GM23338 (cell line): Measurements from ENCODE around the gene INPP4B. TPM values are rescaled to one million over a fixed set of nuclear protein-coding genes. Genes with fewer than 3 reads are reported as not detected.

ENCODE experiments used
- ATAC-seq: fragments of 200-7000 bp; cut with Tn5 transposase; 3 replicates; pipeline ENCODE4 v1.9.1; 2020
- DNase-seq: peaks from one replicate; pipeline ENCODE4 v3.0.0-alpha.2; 2015; ENCODE audit warnings: low spot score
- H2AFZ ChIP-seq: fragments of 200-600 bp; sonication (generic); 2 replicates; pipeline ENCODE4 v1.8.0; 2016; ENCODE audit warnings: antibody characterized with exemption, mild to moderate bottlenecking, moderate library complexity
- H3F3A ChIP-seq: fragments of 200-600 bp; sonication (generic); replicated peaks from 2 replicates; pipeline ENCODE4 v1.8.0; 2017; ENCODE audit warnings: antibody characterized with exemption, mixed run types, low read depth
- H3K27ac ChIP-seq: fragments of 200-600 bp; sonication (generic); 2 replicates; pipeline ENCODE4 v1.6.1; 2016; ENCODE audit warnings: low read depth
- H3K27me3 ChIP-seq: fragments of 200-600 bp; sonication (generic); 2 replicates; pipeline ENCODE4 v1.8.0; 2016; ENCODE audit warnings: mild to moderate bottlenecking, mixed run types, moderate library complexity; ENCODE audit not compliant: insufficient read depth
- H3K36me3 ChIP-seq: fragments of 200-600 bp; sonication (generic); 2 replicates; pipeline ENCODE4 v1.8.0; 2016; ENCODE audit warnings: mild to moderate bottlenecking; ENCODE audit not compliant: insufficient read depth
- H3K4me1 ChIP-seq: fragments of 200-600 bp; sonication (generic); 2 replicates; pipeline ENCODE4 v1.8.0; 2016; ENCODE audit warnings: mild to moderate bottlenecking, moderate library complexity; ENCODE audit not compliant: insufficient read depth
- H3K4me2 ChIP-seq: fragments of 200-600 bp; sonication (generic); 2 replicates; pipeline ENCODE4 v1.7.1; 2017; ENCODE audit warnings: mixed run types
- H3K4me3 ChIP-seq: fragments of 200-600 bp; sonication (generic); 2 replicates; pipeline ENCODE4 v1.6.1; 2016; ENCODE audit warnings: mixed run types
- H3K79me2 ChIP-seq: fragments of 200-600 bp; sonication (generic); replicated peaks from 2 replicates; pipeline ENCODE4 v1.8.0; 2017; ENCODE audit warnings: mild to moderate bottlenecking; ENCODE audit not compliant: insufficient read depth
- H3K9me2 ChIP-seq: fragments of 200-600 bp; sonication (generic); 2 replicates; pipeline ENCODE4 v1.8.0; 2017; ENCODE audit not compliant: insufficient read depth
- H4K20me1 ChIP-seq: fragments of 200-600 bp; sonication (generic); replicated peaks from 2 replicates; pipeline ENCODE4 v1.8.0; 2017; ENCODE audit warnings: mild to moderate bottlenecking; ENCODE audit not compliant: insufficient read depth
- H3K27ac Mint-ChIP-seq: 2 replicates; pipeline ENCODE4 v1.8.0; 2020; ENCODE audit warnings: inconsistent platforms, mild to moderate bottlenecking, moderate library complexity, mixed read lengths
- H3K27me3 Mint-ChIP-seq: 3 replicates; pipeline ENCODE4 v1.8.0; 2022; ENCODE audit warnings: low read depth, mild to moderate bottlenecking, moderate library complexity, mixed read lengths, inconsistent platforms; ENCODE audit not compliant: insufficient read depth, poor library complexity
- H3K36me3 Mint-ChIP-seq: 3 replicates; pipeline ENCODE4 v1.8.0; 2021; ENCODE audit warnings: low read depth, mild to moderate bottlenecking, inconsistent platforms, moderate library complexity, mixed read lengths
- H3K4me1 Mint-ChIP-seq: 3 replicates; pipeline ENCODE4 v1.8.0; 2020; ENCODE audit warnings: mild to moderate bottlenecking, inconsistent platforms, mixed read lengths
- H3K4me3 Mint-ChIP-seq: 3 replicates; pipeline ENCODE4 v1.8.0; 2021; ENCODE audit warnings: moderate library complexity, mild to moderate bottlenecking, inconsistent platforms, mixed read lengths
- H3K9me3 Mint-ChIP-seq: 3 replicates; pipeline ENCODE4 v1.8.0; 2020; ENCODE audit warnings: moderate library complexity, mild to moderate bottlenecking, inconsistent platforms, mixed read lengths
- CREB1 ChIP-seq: fragments of 250-450 bp; sonication (Bioruptor Pico); IDR thresholded peaks from 2 replicates; pipeline ENCODE4 v1.5.0; 2020; ENCODE audit warnings: low read depth, mild to moderate bottlenecking, moderate library complexity
- EZH2 ChIP-seq: fragments of 200-600 bp; sonication (generic); IDR thresholded peaks from one replicate; pipeline ENCODE4 v1.8.0; 2017; ENCODE audit warnings: antibody characterized with exemption, mild to moderate bottlenecking, low read depth; ENCODE audit not compliant: unreplicated experiment
- JUNB ChIP-seq: IDR thresholded peaks from one replicate; pipeline ENCODE4 v1.6.1; 2016; ENCODE audit warnings: antibody characterized with exemption; ENCODE audit not compliant: unreplicated experiment
- NANOG ChIP-seq: IDR thresholded peaks from 2 replicates; pipeline ENCODE4 v1.6.1; 2016; ENCODE audit warnings: antibody characterized with exemption, borderline replicate concordance
- STAT1 ChIP-seq: IDR thresholded peaks from one replicate; pipeline ENCODE4 v1.6.1; 2016; ENCODE audit warnings: antibody characterized with exemption; ENCODE audit not compliant: unreplicated experiment
- ZNF331 ChIP-seq: fragments of 250-450 bp; sonication (Bioruptor Pico); IDR thresholded peaks from 2 replicates; pipeline ENCODE4 v1.5.0; 2020; ENCODE audit warnings: low read depth, mild to moderate bottlenecking, moderate library complexity
- long read RNA-seq: library from polyadenylated mRNA; unstranded; transcript quantifications from one replicate; pipeline ENCODE4 v2.0.0, GENCODE V29; 2020; ENCODE audit not compliant: unreplicated experiment
- polyA plus RNA-seq: library from polyadenylated mRNA; unstranded; fragments of >200 nt; fragmentation: Nextera tagmentation; extraction: Ambion mirVana; gene quantifications from 2 replicates; pipeline ENCODE4 v1.2.1, GENCODE V29; 2016
- total RNA-seq: library from RNA; depleted of rRNA; stranded (reverse); fragments of >200 nt; shearing (Covaris generic); gene quantifications from 2 replicates; pipeline ENCODE4 v1.2.3, GENCODE V29; 2014; rRNA removed
- TF ChIP-seq, protein P1 (sequence below), 2 experiments: fragments of 200-600 bp in 1 of 2; sonication (generic) in 1 of 2; conservative IDR thresholded peaks; 2 replicates each; pipeline versions ENCODE4 v1.5.1 to v1.6.1; 2016 to 2017; ENCODE audit warnings: antibody characterized with exemption in 2 of 2, low read depth in 2 of 2, mild to moderate bottlenecking in 2 of 2, moderate library complexity in 1 of 2
- TF ChIP-seq, protein P2 (sequence below): fragments of 250-450 bp; sonication (Bioruptor Pico); IDR thresholded peaks from 2 replicates; pipeline ENCODE4 v1.5.0; 2020; ENCODE audit warnings: mild to moderate bottlenecking, moderate library complexity

INPP4B gene
- total RNA-seq, result 0.12 and 0.14 TPM in 2 replicates
- 0.03 and 0.11 TPM in 2 replicates for polyA plus RNA-seq
- long read RNA-seq, result 0 reads

DNA sequence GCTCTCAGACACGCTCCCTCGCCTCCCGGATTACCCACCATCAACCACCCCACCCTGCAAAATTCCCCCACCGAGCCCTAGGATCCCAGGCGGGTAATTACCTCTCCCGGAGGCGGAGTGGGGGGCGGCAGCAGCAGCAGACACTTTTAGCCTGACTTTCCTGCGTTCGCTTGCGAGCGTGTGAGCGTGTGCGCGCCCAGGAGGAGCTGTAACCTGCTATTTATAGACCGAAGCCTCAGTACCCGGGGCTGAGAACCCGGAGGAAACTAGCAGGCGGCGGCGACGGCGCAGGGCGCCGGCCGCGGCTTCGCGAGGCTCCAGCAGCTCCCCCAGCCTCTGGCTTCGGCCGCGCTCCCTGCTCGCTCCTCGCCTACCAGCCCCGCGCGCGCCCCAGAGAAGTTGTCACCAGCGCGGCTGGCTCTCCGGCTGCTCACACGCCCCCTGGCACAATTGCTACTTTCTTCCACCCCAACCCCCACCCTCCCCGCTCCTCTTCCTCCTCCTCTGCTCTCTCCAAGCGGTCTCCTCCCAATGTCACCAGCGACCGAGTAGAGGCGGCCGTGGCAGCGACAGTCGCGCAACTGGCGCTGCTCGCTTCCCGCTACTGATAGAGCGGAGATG is at the start of gene INPP4B:
Gene INPP4B, minus strand, starts transcription at position 194 of the 621 bp plus-strand sequence.
- H3F3A ChIP-seq, result no peaks in the 10 kb centered on the region

DNA sequence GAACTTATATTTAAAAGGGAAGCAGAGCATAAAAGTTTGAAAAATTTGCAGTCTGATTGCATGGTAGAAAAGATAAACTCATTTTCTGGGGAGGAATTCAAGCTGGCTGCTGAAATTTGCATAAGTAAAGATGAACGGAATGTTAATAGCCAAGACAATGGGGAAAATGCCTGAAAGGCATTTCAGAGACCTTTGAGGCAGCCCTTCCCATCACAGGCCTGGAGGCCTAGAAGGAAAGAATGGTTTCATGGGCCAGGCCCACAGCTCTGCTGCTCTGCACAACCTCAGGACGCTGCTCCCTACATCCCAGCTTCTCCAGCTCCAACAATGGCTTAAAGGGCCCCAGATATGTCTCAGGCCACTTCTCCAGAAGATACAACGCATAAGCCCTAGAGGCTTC is 46.9 kb upstream of the INPP4B start:
- H3K79me2 ChIP-seq, result no peaks in the 10 kb centered on the region
- H3K27ac Mint-ChIP-seq, result no peak overlapping the region
- H3F3A ChIP-seq, result no peaks in the 10 kb centered on the region
- no peak overlapping the region for H3K4me3 ChIP-seq
- no peaks in the 10 kb centered on the region for H3K4me1 ChIP-seq
- H3K4me1 Mint-ChIP-seq, result no peaks in the 10 kb centered on the region
- no peak overlapping the region for H3K4me2 ChIP-seq
- H3K27ac ChIP-seq, result no peak overlapping the region
- no peak overlapping the region for H2AFZ ChIP-seq
- H3K9me2 ChIP-seq, result no peaks in the 10 kb centered on the region
- H3K4me3 Mint-ChIP-seq, result no peak overlapping the region
- no peaks in the 10 kb centered on the region for H4K20me1 ChIP-seq
- peaks cover 8% of the 10 kb centered on the region for H3K36me3 ChIP-seq
- H3K27me3 ChIP-seq, result no peaks in the 10 kb centered on the region
- peak; percentile 33 for DNase-seq
- H3K27me3 Mint-ChIP-seq, result peaks cover 3% of the 10 kb centered on the region
- peaks cover 37% of the 10 kb centered on the region for H3K36me3 Mint-ChIP-seq
- H3K9me3 Mint-ChIP-seq, result peaks cover 55% of the 10 kb centered on the region
- ATAC-seq, result no peak
- TF ChIP-seq JUNB, result no peak
- TF ChIP-seq, protein P1, sequence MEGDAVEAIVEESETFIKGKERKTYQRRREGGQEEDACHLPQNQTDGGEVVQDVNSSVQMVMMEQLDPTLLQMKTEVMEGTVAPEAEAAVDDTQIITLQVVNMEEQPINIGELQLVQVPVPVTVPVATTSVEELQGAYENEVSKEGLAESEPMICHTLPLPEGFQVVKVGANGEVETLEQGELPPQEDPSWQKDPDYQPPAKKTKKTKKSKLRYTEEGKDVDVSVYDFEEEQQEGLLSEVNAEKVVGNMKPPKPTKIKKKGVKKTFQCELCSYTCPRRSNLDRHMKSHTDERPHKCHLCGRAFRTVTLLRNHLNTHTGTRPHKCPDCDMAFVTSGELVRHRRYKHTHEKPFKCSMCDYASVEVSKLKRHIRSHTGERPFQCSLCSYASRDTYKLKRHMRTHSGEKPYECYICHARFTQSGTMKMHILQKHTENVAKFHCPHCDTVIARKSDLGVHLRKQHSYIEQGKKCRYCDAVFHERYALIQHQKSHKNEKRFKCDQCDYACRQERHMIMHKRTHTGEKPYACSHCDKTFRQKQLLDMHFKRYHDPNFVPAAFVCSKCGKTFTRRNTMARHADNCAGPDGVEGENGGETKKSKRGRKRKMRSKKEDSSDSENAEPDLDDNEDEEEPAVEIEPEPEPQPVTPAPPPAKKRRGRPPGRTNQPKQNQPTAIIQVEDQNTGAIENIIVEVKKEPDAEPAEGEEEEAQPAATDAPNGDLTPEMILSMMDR (conservative IDR thresholded peaks at IDR 0.05; ENCODE audit: low read depth in 2 of 2), result no peak
- no peak for TF ChIP-seq EZH2
- no peak for TF ChIP-seq NANOG

More for the DNA sequence above, at the start of gene INPP4B:
- H3K27ac ChIP-seq, result no peak within 1 kb of the TSS
- H3K79me2 ChIP-seq, result no peaks in the 10 kb centered on the region
- peaks cover 6% of the 10 kb centered on the region; the same call in 1 of the 2 replicates for H3K4me1 ChIP-seq
- no peaks in the 10 kb centered on the region for H3K36me3 Mint-ChIP-seq
- peaks cover 39% of the 10 kb centered on the region for H3K27me3 Mint-ChIP-seq
- ATAC-seq (peak; percentile 79), DNase-seq (peak; percentile 73)
- no peak within 1 kb of the TSS for H3K27ac Mint-ChIP-seq
- H3K9me2 ChIP-seq, result no peaks in the 10 kb centered on the region
- H3K4me2 ChIP-seq, result peak within 1 kb of the TSS; percentile 92
- H3K4me3 Mint-ChIP-seq, result peak within 1 kb of the TSS; percentile 83
- TF ChIP-seq STAT1, result no peak
- TF ChIP-seq EZH2, result peak; percentile 75
- H3K4me1 Mint-ChIP-seq, result peaks cover 8% of the 10 kb centered on the region
- H3K36me3 ChIP-seq, result no peaks in the 10 kb centered on the region
- H3K9me3 Mint-ChIP-seq, result no peaks in the 10 kb centered on the region
- H3K4me3 ChIP-seq, result peak within 1 kb of the TSS; percentile 75
- H4K20me1 ChIP-seq, result no peaks in the 10 kb centered on the region
- H3K27me3 ChIP-seq, result peaks cover 62% of the 10 kb centered on the region
- H2AFZ ChIP-seq, result peak within 1 kb of the TSS; percentile 97

DNA sequence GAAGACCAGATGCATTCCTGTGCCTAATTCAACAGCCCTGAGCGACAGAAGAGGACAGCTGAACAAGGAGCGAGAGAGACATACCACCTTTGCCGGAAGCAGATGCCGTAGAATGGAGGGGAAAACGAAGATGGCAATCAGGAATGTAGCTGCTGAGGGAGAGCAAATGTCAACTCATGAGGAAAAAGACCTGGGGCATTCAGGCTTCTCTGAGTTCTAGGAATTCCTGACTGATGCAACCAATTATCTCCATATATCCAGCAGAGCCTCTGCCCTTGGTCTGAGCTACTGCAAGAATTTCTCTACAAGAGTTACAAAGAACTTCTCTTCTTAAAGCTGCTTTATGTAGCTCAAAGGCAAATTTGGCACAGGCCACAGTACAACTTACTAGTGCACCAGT is 40.5 kb upstream of the INPP4B start:
- no peaks in the 10 kb centered on the region for H3F3A ChIP-seq
- H3K9me2 ChIP-seq, result no peaks in the 10 kb centered on the region
- no peaks in the 10 kb centered on the region for H3K36me3 ChIP-seq
- Mint-ChIP-seq H3K27ac (no peak overlapping the region), H3K4me3 (no peak overlapping the region), H3K27me3 (no peaks in the 10 kb centered on the region), H3K9me3 (peaks cover 4% of the 10 kb centered on the region; the same call in 1 of the 3 replicates), H3K4me1 (no peaks in the 10 kb centered on the region; the same call in 2 of the 3 replicates), H3K36me3 (no peaks in the 10 kb centered on the region)
- no peak overlapping the region for H2AFZ ChIP-seq
- no peak overlapping the region for H3K4me2 ChIP-seq
- ATAC-seq (no peak; the same call in 2 of the 3 replicates), DNase-seq (peak; percentile 46)
- H3K4me3 ChIP-seq, result no peak overlapping the region
- no peaks in the 10 kb centered on the region for H4K20me1 ChIP-seq
- no peaks in the 10 kb centered on the region for H3K4me1 ChIP-seq
- H3K79me2 ChIP-seq, result no peaks in the 10 kb centered on the region
- H3K27me3 ChIP-seq, result no peaks in the 10 kb centered on the region
- H3K27ac ChIP-seq, result no peak overlapping the region
- TF ChIP-seq ZNF331 (CRISPR knock-in tag) (no peak), CREB1 (CRISPR knock-in tag) (no peak)
- TF ChIP-seq, protein P2, sequence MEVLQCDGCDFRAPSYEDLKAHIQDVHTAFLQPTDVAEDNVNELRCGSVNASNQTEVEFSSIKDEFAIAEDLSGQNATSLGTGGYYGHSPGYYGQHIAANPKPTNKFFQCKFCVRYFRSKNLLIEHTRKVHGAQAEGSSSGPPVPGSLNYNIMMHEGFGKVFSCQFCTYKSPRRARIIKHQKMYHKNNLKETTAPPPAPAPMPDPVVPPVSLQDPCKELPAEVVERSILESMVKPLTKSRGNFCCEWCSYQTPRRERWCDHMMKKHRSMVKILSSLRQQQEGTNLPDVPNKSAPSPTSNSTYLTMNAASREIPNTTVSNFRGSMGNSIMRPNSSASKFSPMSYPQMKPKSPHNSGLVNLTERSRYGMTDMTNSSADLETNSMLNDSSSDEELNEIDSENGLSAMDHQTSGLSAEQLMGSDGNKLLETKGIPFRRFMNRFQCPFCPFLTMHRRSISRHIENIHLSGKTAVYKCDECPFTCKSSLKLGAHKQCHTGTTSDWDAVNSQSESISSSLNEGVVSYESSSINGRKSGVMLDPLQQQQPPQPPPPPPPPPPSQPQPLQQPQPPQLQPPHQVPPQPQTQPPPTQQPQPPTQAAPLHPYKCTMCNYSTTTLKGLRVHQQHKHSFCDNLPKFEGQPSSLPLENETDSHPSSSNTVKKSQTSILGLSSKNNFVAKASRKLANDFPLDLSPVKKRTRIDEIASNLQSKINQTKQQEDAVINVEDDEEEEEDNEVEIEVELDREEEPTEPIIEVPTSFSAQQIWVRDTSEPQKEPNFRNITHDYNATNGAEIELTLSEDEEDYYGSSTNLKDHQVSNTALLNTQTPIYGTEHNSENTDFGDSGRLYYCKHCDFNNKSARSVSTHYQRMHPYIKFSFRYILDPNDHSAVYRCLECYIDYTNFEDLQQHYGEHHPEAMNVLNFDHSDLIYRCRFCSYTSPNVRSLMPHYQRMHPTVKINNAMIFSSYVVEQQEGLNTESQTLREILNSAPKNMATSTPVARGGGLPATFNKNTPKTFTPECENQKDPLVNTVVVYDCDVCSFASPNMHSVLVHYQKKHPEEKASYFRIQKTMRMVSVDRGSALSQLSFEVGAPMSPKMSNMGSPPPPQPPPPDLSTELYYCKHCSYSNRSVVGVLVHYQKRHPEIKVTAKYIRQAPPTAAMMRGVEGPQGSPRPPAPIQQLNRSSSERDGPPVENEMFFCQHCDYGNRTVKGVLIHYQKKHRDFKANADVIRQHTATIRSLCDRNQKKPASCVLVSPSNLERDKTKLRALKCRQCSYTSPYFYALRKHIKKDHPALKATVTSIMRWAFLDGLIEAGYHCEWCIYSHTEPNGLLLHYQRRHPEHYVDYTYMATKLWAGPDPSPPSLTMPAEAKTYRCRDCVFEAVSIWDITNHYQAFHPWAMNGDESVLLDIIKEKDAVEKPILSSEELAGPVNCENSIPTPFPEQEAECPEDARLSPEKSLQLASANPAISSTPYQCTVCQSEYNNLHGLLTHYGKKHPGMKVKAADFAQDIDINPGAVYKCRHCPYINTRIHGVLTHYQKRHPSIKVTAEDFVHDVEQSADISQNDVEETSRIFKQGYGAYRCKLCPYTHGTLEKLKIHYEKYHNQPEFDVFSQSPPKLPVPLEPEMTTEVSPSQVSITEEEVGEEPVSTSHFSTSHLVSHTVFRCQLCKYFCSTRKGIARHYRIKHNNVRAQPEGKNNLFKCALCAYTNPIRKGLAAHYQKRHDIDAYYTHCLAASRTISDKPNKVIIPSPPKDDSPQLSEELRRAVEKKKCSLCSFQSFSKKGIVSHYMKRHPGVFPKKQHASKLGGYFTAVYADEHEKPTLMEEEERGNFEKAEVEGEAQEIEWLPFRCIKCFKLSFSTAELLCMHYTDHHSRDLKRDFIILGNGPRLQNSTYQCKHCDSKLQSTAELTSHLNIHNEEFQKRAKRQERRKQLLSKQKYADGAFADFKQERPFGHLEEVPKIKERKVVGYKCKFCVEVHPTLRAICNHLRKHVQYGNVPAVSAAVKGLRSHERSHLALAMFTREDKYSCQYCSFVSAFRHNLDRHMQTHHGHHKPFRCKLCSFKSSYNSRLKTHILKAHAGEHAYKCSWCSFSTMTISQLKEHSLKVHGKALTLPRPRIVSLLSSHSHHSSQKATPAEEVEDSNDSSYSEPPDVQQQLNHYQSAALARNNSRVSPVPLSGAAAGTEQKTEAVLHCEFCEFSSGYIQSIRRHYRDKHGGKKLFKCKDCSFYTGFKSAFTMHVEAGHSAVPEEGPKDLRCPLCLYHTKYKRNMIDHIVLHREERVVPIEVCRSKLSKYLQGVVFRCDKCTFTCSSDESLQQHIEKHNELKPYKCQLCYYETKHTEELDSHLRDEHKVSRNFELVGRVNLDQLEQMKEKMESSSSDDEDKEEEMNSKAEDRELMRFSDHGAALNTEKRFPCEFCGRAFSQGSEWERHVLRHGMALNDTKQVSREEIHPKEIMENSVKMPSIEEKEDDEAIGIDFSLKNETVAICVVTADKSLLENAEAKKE (CRISPR knock-in tag), result 0 out of 2 replicates have a peak, but pooled peaks have one; percentile 42
